Stimulated activated naive B cell treated with anti-CD40 and anti-IgM and Interleukin-4, amounts not matched to agents 10 μg/mL and 1 μg/mL and 100 μg/mL, for 72 hours (primary cell): ENCODE results near the gene LIMK1.
"Not testable (repeated sequence)": the region's sequence is repeated elsewhere in the genome, so short reads cannot be mapped to it uniquely, and the experiment has no call there.

Experiments
- ATAC-seq, 2 donors: fragments of 150-1000 bp; cut with Tn5 transposase; replicated peaks; 2 replicates each; pipeline ENCODE4 v1.10.0; 2021; ENCODE audit warnings: moderate library complexity in 1 of 2
- DNase-seq: peaks from one replicate; pipeline ENCODE4 v3.0.0; 2021
- H3K27ac Mint-ChIP-seq: one replicate; pipeline ENCODE4 v1.8.0; 2022; ENCODE audit warnings: mild to moderate bottlenecking, mixed read lengths
- H3K27me3 Mint-ChIP-seq, 2 donors: one replicate each; pipeline ENCODE4 v1.8.0; 2022; ENCODE audit warnings: mixed read lengths in 2 of 2
- H3K36me3 Mint-ChIP-seq, 2 donors: one replicate each; pipeline ENCODE4 v1.8.0; 2022; ENCODE audit warnings: mixed read lengths in 2 of 2, mild to moderate bottlenecking in 1 of 2
- H3K4me1 Mint-ChIP-seq, 2 donors: one replicate each; pipeline ENCODE4 v1.8.0; 2022; ENCODE audit warnings: mixed read lengths in 2 of 2, mild to moderate bottlenecking in 1 of 2
- H3K4me3 Mint-ChIP-seq, 2 donors: one replicate each; pipeline ENCODE4 v1.8.0; 2022; ENCODE audit warnings: mild to moderate bottlenecking in 2 of 2, mixed read lengths in 2 of 2, moderate library complexity in 1 of 2
- H3K9me3 Mint-ChIP-seq, 2 donors: one replicate each; pipeline ENCODE4 v1.8.0; 2022; ENCODE audit warnings: mixed read lengths in 2 of 2, mild to moderate bottlenecking in 1 of 2

Gene LIMK1

GRCh38 chr7:74105992-74106391 is 22.4 kb downstream of the LIMK1 start:
- H3K9me3 Mint-ChIP-seq, result no peaks in the 10 kb centered on the region
- ATAC-seq (no peak), DNase-seq (no peak)
- no peaks in the 10 kb centered on the region for H3K27me3 Mint-ChIP-seq
- peaks cover 5 to 8% of the 10 kb centered on the region in 2 donors for H3K4me1 Mint-ChIP-seq
- no peak overlapping the region for H3K27ac Mint-ChIP-seq
- peaks cover 37 to 63% of the 10 kb centered on the region in 2 donors for H3K36me3 Mint-ChIP-seq
- no peak overlapping the region for H3K4me3 Mint-ChIP-seq

- no peak overlapping the region for H3K27ac Mint-ChIP-seq
- H3K9me3 Mint-ChIP-seq, result no peaks in the 10 kb centered on the region
- H3K4me1 Mint-ChIP-seq, result no peaks in the 10 kb centered on the region
- H3K36me3 Mint-ChIP-seq, result peaks cover 39 to 67% of the 10 kb centered on the region in 2 donors
- DNase-seq, result no peak
- no peaks in the 10 kb centered on the region for H3K27me3 Mint-ChIP-seq
- ATAC-seq, result no peak
- H3K4me3 Mint-ChIP-seq, result no peak overlapping the region
These were observed 23.2 kb downstream of the LIMK1 start for GRCh38 chr7:74106846-74107245.

DNA sequence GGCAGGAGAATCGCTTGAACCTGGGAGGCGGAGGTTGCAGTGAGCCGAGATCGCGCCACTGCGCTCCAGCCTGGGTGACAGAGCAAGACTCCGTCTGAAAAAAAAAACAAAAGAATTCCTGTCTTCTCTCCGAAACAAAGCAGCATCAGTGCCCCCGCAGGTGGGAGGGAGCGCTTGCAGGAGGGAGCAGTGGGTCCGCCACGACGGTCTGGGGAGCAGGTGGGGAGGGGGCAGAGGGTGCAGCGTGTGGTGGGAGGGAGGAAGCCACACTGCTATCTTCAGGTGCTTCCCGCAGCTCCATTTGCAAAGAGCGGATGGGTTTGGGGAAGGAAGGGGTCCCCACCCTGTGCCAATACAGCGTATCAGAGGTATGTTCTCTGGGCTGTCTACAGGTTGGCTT is 31.7 kb downstream of the LIMK1 start:
- ATAC-seq, result no peak
- Mint-ChIP-seq H3K27ac (no peak overlapping the region), H3K27me3 (no peaks in the 10 kb centered on the region), H3K4me3 (no peak overlapping the region), H3K36me3 (peaks cover 62 to 63% of the 10 kb centered on the region in 2 donors), H3K9me3 (no peaks in the 10 kb centered on the region), H3K4me1 (no peaks in the 10 kb centered on the region)
- DNase-seq, result no peak

GRCh38 chr7:74116356-74116755 is 32.8 kb downstream of the LIMK1 start:
- H3K4me1 Mint-ChIP-seq, result peaks cover 3 to 4% of the 10 kb centered on the region in 2 donors
- no peak for ATAC-seq
- no peaks in the 10 kb centered on the region for H3K27me3 Mint-ChIP-seq

GRCh38 chr7:74119831-74120230 is 36.2 kb downstream of the LIMK1 start:
- ATAC-seq (no peak), DNase-seq (no peak)
- Mint-ChIP-seq H3K4me3 (no peak overlapping the region), H3K27ac (no peak overlapping the region), H3K27me3 (no peaks in the 10 kb centered on the region), H3K4me1 (peaks cover 9% of the 10 kb centered on the region in 2 donors), H3K9me3 (no peaks in the 10 kb centered on the region), H3K36me3 (peaks cover 55% of the 10 kb centered on the region in 2 donors)

More at GRCh38 chr7:74116356-74116755, 32.8 kb downstream of the LIMK1 start:
- Mint-ChIP-seq H3K27ac (no peak overlapping the region), H3K36me3 (peaks cover 64 to 65% of the 10 kb centered on the region in 2 donors), H3K9me3 (no peaks in the 10 kb centered on the region), H3K4me3 (no peak overlapping the region)
- no peak for DNase-seq

DNA sequence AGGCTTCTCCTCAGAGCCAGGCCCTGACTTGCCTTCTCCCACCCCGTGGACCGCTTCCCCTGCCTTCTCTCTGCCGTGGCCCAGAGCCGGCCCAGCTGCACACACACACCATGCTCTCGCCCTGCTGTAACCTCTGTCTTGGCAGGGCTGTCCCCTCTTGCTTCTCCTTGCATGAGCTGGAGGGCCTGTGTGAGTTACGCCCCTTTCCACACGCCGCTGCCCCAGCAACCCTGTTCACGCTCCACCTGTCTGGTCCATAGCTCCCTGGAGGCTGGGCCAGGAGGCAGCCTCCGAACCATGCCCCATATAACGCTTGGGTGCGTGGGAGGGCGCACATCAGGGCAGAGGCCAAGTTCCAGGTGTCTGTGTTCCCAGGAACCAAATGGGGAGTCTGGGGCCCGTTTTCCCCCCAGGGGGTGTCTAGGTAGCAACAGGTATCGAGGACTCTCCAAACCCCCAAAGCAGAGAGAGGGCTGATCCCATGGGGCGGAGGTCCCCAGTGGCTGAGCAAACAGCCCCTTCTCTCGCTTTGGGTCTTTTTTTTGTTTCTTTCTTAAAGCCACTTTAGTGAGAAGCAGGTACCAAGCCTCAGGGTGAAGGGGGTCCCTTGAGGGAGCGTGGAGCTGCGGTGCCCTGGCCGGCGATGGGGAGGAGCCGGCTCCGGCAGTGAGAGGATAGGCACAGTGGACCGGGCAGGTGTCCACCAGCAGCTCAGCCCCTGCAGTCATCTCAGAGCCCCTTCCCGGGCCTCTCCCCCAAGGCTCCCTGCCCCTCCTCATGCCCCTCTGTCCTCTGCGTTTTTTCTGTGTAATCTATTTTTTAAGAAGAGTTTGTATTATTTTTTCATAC is 38.0 kb downstream of the LIMK1 start:
- peaks cover 9% of the 10 kb centered on the region in 2 donors for H3K4me1 Mint-ChIP-seq
- peaks cover 42 to 44% of the 10 kb centered on the region in 2 donors for H3K36me3 Mint-ChIP-seq
- H3K27ac Mint-ChIP-seq, result peak overlapping the region; percentile 86
- H3K27me3 Mint-ChIP-seq, result no peaks in the 10 kb centered on the region
- peak; percentile 38 for DNase-seq
- H3K4me3 Mint-ChIP-seq, result peak overlapping the region in 1 of 2 donors; percentile 55
- H3K9me3 Mint-ChIP-seq, result no peaks in the 10 kb centered on the region
- ATAC-seq, result peak; percentile 76 to 84

DNA sequence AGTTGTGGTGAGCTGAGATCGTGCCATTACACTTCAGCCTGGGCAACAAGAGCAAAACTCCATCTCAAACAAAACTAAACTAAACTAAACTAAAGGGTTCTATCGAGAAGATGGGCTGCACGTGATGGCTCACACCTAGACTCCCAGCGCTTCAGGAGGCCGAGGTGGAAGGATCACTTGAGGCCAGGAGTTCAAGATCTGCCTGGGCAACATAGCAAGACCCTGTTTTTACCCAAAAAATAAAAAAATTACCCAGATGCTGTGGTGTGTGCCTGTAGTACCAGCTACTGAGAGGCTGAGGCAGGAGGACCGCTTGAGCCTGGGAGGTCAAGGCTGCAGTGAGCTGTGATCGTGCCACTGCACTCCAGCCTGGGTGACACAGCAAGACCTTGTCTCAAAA is 40.3 kb downstream of the LIMK1 start:
- not testable (repeated sequence) for ATAC-seq, DNase-seq, H3K4me3 Mint-ChIP-seq, H3K9me3 Mint-ChIP-seq, H3K27me3 Mint-ChIP-seq, H3K4me1 Mint-ChIP-seq, H3K27ac Mint-ChIP-seq
- H3K36me3 Mint-ChIP-seq, result peaks cover 25 to 27% of the 10 kb centered on the region in 2 donors

DNA sequence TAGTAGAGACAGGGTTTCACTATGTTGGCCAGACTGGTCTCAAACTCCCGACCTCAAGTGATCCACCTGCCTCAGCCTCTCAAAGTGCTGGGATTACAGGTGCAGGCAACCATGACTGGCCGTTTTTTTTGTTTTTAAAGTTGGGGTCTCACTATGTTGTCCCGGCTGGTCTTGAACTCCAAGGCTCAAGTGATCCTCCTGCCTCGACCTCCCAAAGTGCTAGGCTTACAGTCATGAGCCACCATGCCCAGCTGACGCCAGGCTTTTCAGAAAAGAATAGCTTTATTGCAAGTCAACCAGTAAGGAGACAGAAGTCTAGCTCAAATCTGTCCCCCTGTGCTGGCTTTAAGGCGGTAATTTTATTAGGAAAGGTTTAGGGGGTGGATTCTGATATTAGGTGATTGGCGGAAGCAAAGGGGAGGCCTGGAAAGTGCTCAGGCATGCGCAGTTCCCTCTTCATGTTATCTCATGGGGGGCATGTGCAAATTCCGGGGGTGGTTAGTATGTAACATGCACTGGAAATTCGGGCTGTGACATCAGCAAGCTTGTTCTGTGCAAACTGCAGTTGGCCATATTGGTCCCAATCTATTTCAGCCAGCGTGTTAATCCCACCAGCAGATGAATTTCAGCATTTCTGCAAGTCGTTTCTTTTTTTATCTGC is 42.7 kb downstream of the LIMK1 start:
- no peaks in the 10 kb centered on the region for H3K27me3 Mint-ChIP-seq
- no peak overlapping the region for H3K27ac Mint-ChIP-seq
- H3K4me1 Mint-ChIP-seq, result peaks cover 5 to 7% of the 10 kb centered on the region in 2 donors
- no peak for DNase-seq
- ATAC-seq, result no peak
- H3K9me3 Mint-ChIP-seq, result no peaks in the 10 kb centered on the region
- H3K4me3 Mint-ChIP-seq, result no peak overlapping the region
- H3K36me3 Mint-ChIP-seq, result peaks cover 9 to 11% of the 10 kb centered on the region in 2 donors

DNA sequence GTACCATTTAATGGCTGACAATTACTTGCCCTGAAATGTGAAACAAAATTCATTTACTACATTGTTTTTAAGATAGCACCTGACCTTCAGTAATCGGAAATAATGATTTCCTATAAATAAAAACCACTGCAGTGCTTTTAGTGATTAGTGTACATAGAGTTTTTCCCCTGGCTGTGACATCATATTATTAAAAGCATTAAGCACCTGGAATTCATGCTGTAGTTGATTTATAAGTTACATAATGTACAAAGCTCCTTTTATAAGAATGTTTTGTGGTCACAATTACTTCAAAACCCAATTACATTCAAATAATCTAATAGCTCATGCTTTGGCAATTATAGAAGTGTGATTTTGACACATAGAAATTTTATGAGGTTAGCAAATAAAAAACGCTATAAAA is 46.3 kb downstream of the LIMK1 start:
- DNase-seq (no peak), ATAC-seq (no peak)
- H3K4me3 Mint-ChIP-seq, result no peak overlapping the region
- no peak overlapping the region for H3K27ac Mint-ChIP-seq
- H3K9me3 Mint-ChIP-seq, result no peaks in the 10 kb centered on the region
- peaks cover 1 to 7% of the 10 kb centered on the region in 2 donors for H3K4me1 Mint-ChIP-seq
- H3K36me3 Mint-ChIP-seq, result no peaks in the 10 kb centered on the region
- no peaks in the 10 kb centered on the region for H3K27me3 Mint-ChIP-seq

GRCh38 chr7:74130518-74130917 is 46.9 kb downstream of the LIMK1 start:
- H3K27me3 Mint-ChIP-seq, result no peaks in the 10 kb centered on the region
- H3K4me3 Mint-ChIP-seq, result no peak overlapping the region
- DNase-seq (no peak), ATAC-seq (no peak)
- H3K9me3 Mint-ChIP-seq, result no peaks in the 10 kb centered on the region
- no peak overlapping the region for H3K27ac Mint-ChIP-seq
- H3K36me3 Mint-ChIP-seq, result no peaks in the 10 kb centered on the region
- H3K4me1 Mint-ChIP-seq, result peaks cover 1 to 7% of the 10 kb centered on the region in 2 donors

DNA sequence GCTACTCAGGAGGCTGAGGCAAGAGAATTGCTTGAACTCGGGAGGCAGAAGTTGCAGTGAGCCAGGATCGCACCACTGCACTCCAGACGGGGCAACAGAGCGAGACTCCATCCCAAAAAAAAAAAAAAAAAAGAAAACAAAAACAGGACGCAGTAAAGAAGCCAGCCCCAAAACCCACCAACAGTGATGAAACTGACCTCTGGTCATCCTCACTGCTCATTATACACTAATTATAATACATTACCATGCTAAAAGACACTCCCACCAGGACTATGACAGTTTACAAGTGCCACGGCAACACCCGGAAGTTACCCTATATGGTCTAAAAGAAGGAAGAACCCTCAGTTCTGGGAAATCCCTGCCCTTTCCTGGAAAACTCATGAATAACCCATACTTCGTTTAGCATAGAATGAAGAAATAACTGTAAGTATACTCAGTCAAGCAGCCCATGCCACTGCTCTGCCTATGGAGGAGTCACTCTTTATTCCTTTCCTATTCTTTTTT is 50.6 kb downstream of the LIMK1 start:
- H3K4me1 Mint-ChIP-seq, result peaks cover 1 to 7% of the 10 kb centered on the region in 2 donors
- DNase-seq (peak; percentile 4), ATAC-seq (peak; percentile 46 to 57)
- H3K4me3 Mint-ChIP-seq, result no peak overlapping the region
- H3K9me3 Mint-ChIP-seq, result no peaks in the 10 kb centered on the region
- no peaks in the 10 kb centered on the region for H3K36me3 Mint-ChIP-seq
- no peak overlapping the region for H3K27ac Mint-ChIP-seq
- H3K27me3 Mint-ChIP-seq, result no peaks in the 10 kb centered on the region

DNA sequence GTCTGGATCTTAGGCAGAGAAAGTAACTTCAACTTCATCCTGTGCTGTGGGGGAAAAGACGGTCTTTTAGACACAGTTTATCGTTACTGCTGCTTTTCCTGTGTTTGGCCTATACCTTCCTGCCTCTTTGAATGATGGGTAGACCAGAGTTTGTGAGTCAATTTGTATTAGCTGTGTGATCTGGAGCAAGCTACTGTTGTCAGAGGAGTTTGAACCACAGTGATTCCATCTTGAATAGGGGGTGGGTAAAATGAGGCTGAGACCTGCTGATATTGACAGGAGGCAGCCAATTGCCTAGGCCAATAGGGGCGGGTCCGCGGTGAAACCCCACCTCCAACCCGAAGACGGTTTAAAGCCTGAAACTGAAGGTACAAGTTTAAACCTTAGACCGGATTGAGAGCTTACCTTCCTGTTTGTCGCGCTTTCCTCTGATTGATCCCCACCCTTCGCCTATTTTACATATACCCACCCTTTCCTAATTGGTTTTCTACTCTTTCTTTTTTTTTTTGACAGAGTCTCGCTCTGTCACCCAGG is 54.8 kb downstream of the LIMK1 start:
- DNase-seq, result no peak
- Mint-ChIP-seq H3K27me3 (no peaks in the 10 kb centered on the region), H3K4me1 (peaks cover 7 to 11% of the 10 kb centered on the region in 2 donors), H3K36me3 (no peaks in the 10 kb centered on the region), H3K9me3 (no peaks in the 10 kb centered on the region), H3K27ac (no peak overlapping the region), H3K4me3 (no peak overlapping the region)
- no peak for ATAC-seq

GRCh38 chr7:74138945-74139843 is 55.6 kb downstream of the LIMK1 start:
- no peaks in the 10 kb centered on the region for H3K27me3 Mint-ChIP-seq
- no peak overlapping the region for H3K4me3 Mint-ChIP-seq
- DNase-seq, result no peak
- no peaks in the 10 kb centered on the region for H3K36me3 Mint-ChIP-seq
- no peak for ATAC-seq
- H3K4me1 Mint-ChIP-seq, result peaks cover 6% of the 10 kb centered on the region in 2 donors
- H3K9me3 Mint-ChIP-seq, result peaks cover 0 to 1% of the 10 kb centered on the region in 2 donors
- H3K27ac Mint-ChIP-seq, result no peak overlapping the region

DNA sequence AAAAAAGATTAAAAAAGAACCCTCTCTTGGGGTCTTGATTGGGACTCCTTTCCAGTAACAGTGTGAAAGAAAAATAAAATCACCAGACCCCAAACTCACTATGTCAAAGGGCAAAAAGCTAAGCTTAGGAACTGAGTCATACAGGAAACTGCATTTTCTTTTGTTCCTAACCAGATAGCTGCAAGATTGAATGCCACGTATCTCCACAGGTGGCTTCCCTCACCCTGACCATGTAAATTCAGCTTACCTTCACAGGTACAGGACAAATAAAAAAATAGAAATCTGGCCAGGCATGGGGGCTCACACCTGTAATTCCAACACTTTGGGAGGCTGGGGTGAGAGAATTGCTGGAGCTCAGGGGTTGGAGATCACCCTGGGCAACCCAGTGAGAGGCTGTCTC is 58.1 kb downstream of the LIMK1 start:
- Mint-ChIP-seq H3K36me3 (peaks cover 6% of the 10 kb centered on the region in 2 donors), H3K4me1 (peaks cover 4 to 6% of the 10 kb centered on the region in 2 donors), H3K27me3 (no peaks in the 10 kb centered on the region), H3K27ac (peak overlapping the region; percentile 14), H3K4me3 (no peak overlapping the region), H3K9me3 (peaks cover 6 to 10% of the 10 kb centered on the region in 2 donors)
- DNase-seq (no peak), ATAC-seq (peak; percentile 55 to 68)
